SK-N-SH (cell line): ENCODE data around the gene FOXO4. TPM values are rescaled to one million over a fixed set of nuclear protein-coding genes. Genes with fewer than 3 reads are reported as not detected.
A peak's percentile ranks its signal among the peaks of the same experiment; 100 is the strongest.

Source experiments
- CTCF ChIA-PET: fragments of 300-600, 350-600 bp; formaldehyde crosslinking; extraction: SDS; loops from one replicate; lab custom pipeline; 2021; lab: Yijun Ruan, JAX
- POLR2A ChIA-PET: fragments of 350-600 bp; sonication (Branson Sonifier 250); formaldehyde crosslinking; extraction: SDS; loops from one replicate; lab custom pipeline; 2020; ENCODE audit warnings: antibody characterized with exemption, inconsistent platforms; lab: Yijun Ruan, JAX
- DNase-seq: peaks from one replicate; pipeline ENCODE4 v3.0.0; 2012
- H2AFZ ChIP-seq: fragments of 200-600 bp; sonication (generic); 2 replicates; pipeline ENCODE4 v1.8.1; 2016; ENCODE audit warnings: antibody characterized with exemption, mild to moderate bottlenecking, low read depth
- H3F3A ChIP-seq: fragments of 200-600 bp; sonication (generic); replicated peaks from 2 replicates; pipeline ENCODE3; 2016; ENCODE audit warnings: antibody characterized with exemption, mild to moderate bottlenecking; ENCODE audit not compliant: insufficient read depth
- H3K27ac ChIP-seq, 2 experiments: fragments of 200-500 bp in 1 of 2; fragments of 200-600 bp in 1 of 2; sonication (Bioruptor generic) in 1 of 2; sonication (generic), shearing (Covaris generic) in 1 of 2; 2 replicates each; pipeline versions ENCODE4 v1.5.1 to v1.6.1; 2014 to 2016; ENCODE audit warnings: low read depth in 2 of 2, inconsistent platforms in 1 of 2, low read length in 1 of 2, mild to moderate bottlenecking in 1 of 2, mixed read lengths in 1 of 2
- H3K27me3 ChIP-seq: fragments of 200-600 bp; sonication (generic), shearing (Covaris generic); 2 replicates; pipeline ENCODE4 v1.6.1; 2016; ENCODE audit warnings: mixed run types; ENCODE audit not compliant: insufficient read depth
- H3K36me3 ChIP-seq, 2 experiments: fragments of 200-500 bp in 1 of 2; fragments of 200-600 bp in 1 of 2; sonication (Bioruptor generic) in 1 of 2; sonication (generic) in 1 of 2; replicated peaks in 1 of 2; 2 replicates each; pipeline versions ENCODE3 to v1.5.1; 2014 to 2016; ENCODE audit warnings: low read length in 1 of 2, mild to moderate bottlenecking in 1 of 2; ENCODE audit not compliant: insufficient read depth in 2 of 2, control insufficient read depth in 1 of 2
- H3K4me1 ChIP-seq, 2 experiments: fragments of 200-500 bp in 1 of 2; fragments of 200-600 bp in 1 of 2; sonication (Bioruptor generic) in 1 of 2; sonication (generic), shearing (Covaris generic) in 1 of 2; 2 replicates each; pipeline versions ENCODE4 v1.5.1 to v1.6.1; 2014 to 2016; ENCODE audit warnings: low read depth in 1 of 2, low read length in 1 of 2, mixed run types in 1 of 2; ENCODE audit not compliant: insufficient read depth in 2 of 2, control insufficient read depth in 1 of 2
- H3K4me2 ChIP-seq: fragments of 200-600 bp; sonication (generic), shearing (Covaris generic); 2 replicates; pipeline ENCODE4 v1.6.1; 2017; ENCODE audit warnings: mixed run types
- H3K4me3 ChIP-seq, 2 experiments: fragments of 200-500 bp in 1 of 2; fragments of 200-600 bp in 1 of 2; sonication (Bioruptor generic) in 1 of 2; sonication (generic), shearing (Covaris generic) in 1 of 2; 2 replicates each; pipeline versions ENCODE4 v1.5.1 to v1.8.1; 2014 to 2016; ENCODE audit warnings: low read depth in 2 of 2, inconsistent platforms in 1 of 2, low read length in 1 of 2, mild to moderate bottlenecking in 1 of 2, mixed read lengths in 1 of 2, moderate library complexity in 1 of 2
- H3K79me2 ChIP-seq: fragments of 200-600 bp; sonication (generic); 2 replicates; pipeline ENCODE4 v1.8.1; 2017; ENCODE audit warnings: mild to moderate bottlenecking; ENCODE audit not compliant: insufficient read depth
- H3K9ac ChIP-seq: fragments of 200-600 bp; sonication (generic); 2 replicates; pipeline ENCODE4 v1.6.1; 2017; ENCODE audit warnings: mixed run types
- H3K9me2 ChIP-seq: fragments of 200-600 bp; sonication (generic); 2 replicates; pipeline ENCODE4 v1.6.1; 2017; ENCODE audit warnings: mixed run types
- H3K9me3 ChIP-seq: fragments of 200-600 bp; sonication (generic); 2 replicates; pipeline ENCODE4 v1.6.1; 2017; ENCODE audit warnings: mixed run types, mild to moderate bottlenecking, moderate library complexity
- H4K20me1 ChIP-seq: fragments of 200-600 bp; sonication (generic); 2 replicates; pipeline ENCODE4 v1.6.1; 2017; ENCODE audit warnings: mild to moderate bottlenecking, mixed run types; ENCODE audit not compliant: insufficient read depth
- CTCF ChIP-seq: fragments of 200-600 bp; sonication (generic); IDR thresholded peaks from 2 replicates; pipeline ENCODE4 v1.6.1; 2017; ENCODE audit warnings: antibody characterized with exemption, mild to moderate bottlenecking, moderate library complexity
- EP300 ChIP-seq, 2 experiments: IDR thresholded peaks; 2 replicates each; pipeline versions ENCODE4 v1.4.0 to v1.6.1; 2012; ENCODE audit warnings: borderline replicate concordance in 1 of 2, low read depth in 1 of 2, low read length in 1 of 2
- EZH2phosphoT487 ChIP-seq: fragments of 200-600 bp; sonication (generic); IDR thresholded peaks from 2 replicates; pipeline ENCODE4 v1.6.1; 2017; ENCODE audit warnings: low read depth, mixed run types, mild to moderate bottlenecking, antibody characterized with exemption, moderate library complexity, borderline replicate concordance
- GATA2 ChIP-seq: sonication (generic); formaldehyde crosslinking; IDR thresholded peaks from 2 replicates; pipeline ENCODE4 v1.5.0; 2020; ENCODE audit warnings: mild to moderate bottlenecking, missing genetic modification reagents
- IRF3 ChIP-seq: fragments of 150-350 bp; IDR thresholded peaks from 2 replicates; pipeline ENCODE4 v1.6.1; 2016; ENCODE audit warnings: mild to moderate bottlenecking, low read depth, low read length
- JUND ChIP-seq: IDR thresholded peaks from 2 replicates; pipeline ENCODE4 v1.4.0; 2012
- MEF2A ChIP-seq: IDR thresholded peaks from 2 replicates; pipeline ENCODE4 v1.4.0; 2012; ENCODE audit warnings: low read depth, borderline replicate concordance
- NFIC ChIP-seq: IDR thresholded peaks from 2 replicates; pipeline ENCODE4 v1.4.0; 2012; ENCODE audit warnings: borderline replicate concordance
- NRF1 ChIP-seq: IDR thresholded peaks from 2 replicates; pipeline ENCODE4 v1.6.1; 2012; ENCODE audit warnings: low read depth, mild to moderate bottlenecking, low read length
- PBX3 ChIP-seq: IDR thresholded peaks from 2 replicates; pipeline ENCODE4; 2012
- RAD21 ChIP-seq: IDR thresholded peaks from 2 replicates; pipeline ENCODE4 v1.6.1; 2012; ENCODE audit warnings: mild to moderate bottlenecking, low read length
- RFX5 ChIP-seq: IDR thresholded peaks from 2 replicates; pipeline ENCODE4 v1.6.1; 2012; ENCODE audit warnings: mild to moderate bottlenecking, improper control_type of control experiment, low read length
- SMC3 ChIP-seq: IDR thresholded peaks from 2 replicates; pipeline ENCODE4 v1.6.1; 2012; ENCODE audit warnings: low read depth, low read length, improper control_type of control experiment
- TEAD4 ChIP-seq: IDR thresholded peaks from 2 replicates; pipeline ENCODE4 v1.4.0; 2012; ENCODE audit warnings: mild to moderate bottlenecking, borderline replicate concordance; ENCODE audit not compliant: insufficient read depth
- USF1 ChIP-seq: IDR thresholded peaks from 2 replicates; pipeline ENCODE4 v1.4.0; 2012; ENCODE audit warnings: low read depth, borderline replicate concordance
- YY1 ChIP-seq: IDR thresholded peaks from 2 replicates; pipeline ENCODE4 v1.4.0; 2012; ENCODE audit warnings: low read depth, mild to moderate bottlenecking
- ZBTB33 ChIP-seq: IDR thresholded peaks from 2 replicates; pipeline ENCODE4 v1.4.0; 2012; ENCODE audit warnings: low read depth, borderline replicate concordance
- WGBS: methylation state at CpG from one replicate; pipeline ENCODE4 v1.1.6; 2017; ENCODE audit warnings: low lambda C conversion rate; 5-methylcytosine and 5-hydroxymethylcytosine counted together
- polyA plus RNA-seq, 3 experiments: library from polyadenylated mRNA; depleted of rRNA; stranded (reverse); fragments of >200 nt; gene quantifications; 2 replicates each; pipeline ENCODE4 v1.2.3, GENCODE V29; 2012

The FOXO4 gene
- polyA plus RNA-seq, 1 of the 3 experiments (the other 2 are of a cell fraction), result 1.9 TPM

GRCh38 chrX:71068044-71068918, 27.4 kb upstream of the FOXO4 start, which contains the start of gene SNX12 (continued):
- peak; percentile 74 for TF ChIP-seq NRF1
- peak; percentile 90 for TF ChIP-seq RFX5
- TF ChIP-seq NFIC, result no peak
- 0 out of 2 replicates have a peak, but pooled peaks have one; percentile 30 for TF ChIP-seq IRF3
- no peak for TF ChIP-seq EP300 (IDR thresholded peaks at IDR 0.05; ENCODE audit: borderline replicate concordance in 1 of 2, low read depth in 1 of 2, low read length in 1 of 2)
- no peak for TF ChIP-seq TEAD4
- no peak for TF ChIP-seq MEF2A
- no peak for TF ChIP-seq GATA2
- 0 out of 2 replicates have a peak, but pooled peaks have one; percentile 32 for TF ChIP-seq ZBTB33
- TF ChIP-seq YY1, result peak; percentile 77; the same call in 1 of the 2 replicates
- peak; percentile 56 for TF ChIP-seq USF1
- peak; percentile 91 for TF ChIP-seq PBX3
- TF ChIP-seq RAD21, result no peak
- peak; percentile 6; the same call in 1 of the 2 replicates for TF ChIP-seq JUND

GRCh38 chrX:71070531-71070930, 25.1 kb upstream of the FOXO4 start:
- Histone ChIP-seq H3F3A (no peaks in the 10 kb centered on the region), H3K4me1 (no peaks in the 10 kb centered on the region), H3K27me3 (peaks cover 6% of the 10 kb centered on the region; the same call in 1 of the 2 replicates), H3K4me3 (no peak overlapping the region), H4K20me1 (no peaks in the 10 kb centered on the region), H3K36me3 (no peaks in the 10 kb centered on the region), H3K27ac (no peak overlapping the region), H3K79me2 (peaks cover 23% of the 10 kb centered on the region), H3K9me3 (no peaks in the 10 kb centered on the region; the same call in 1 of the 2 replicates), H3K9ac (no peak overlapping the region), H3K4me2 (no peak overlapping the region), H3K9me2 (no peaks in the 10 kb centered on the region), H2AFZ (no peak overlapping the region)
- ChIA-PET POLR2A (no interaction called here), CTCF (no interaction called here)
- 38% methylated on average over 5 of the region's 5 CpGs for WGBS
- TF ChIP-seq EP300 (IDR thresholded peaks at IDR 0.05; ENCODE audit: borderline replicate concordance in 1 of 2, low read depth in 1 of 2, low read length in 1 of 2) (no peak), EZH2phosphoT487 (no peak), USF1 (no peak), SMC3 (no peak), NFIC (no peak), CTCF (no peak)
- no peak for DNase-seq
